Transverse colon (tissue), 3 donors: ENCODE results near the gene ESYT2.

Experiments
- EP300 ChIP-seq: sonication (generic); formaldehyde crosslinking; IDR thresholded peaks from one replicate; pipeline ENCODE4 v1.6.1; 2017; ENCODE audit warnings: antibody characterized with exemption, low read depth
- POLR2AphosphoS5 ChIP-seq, 3 donors: sonication (generic); formaldehyde crosslinking; IDR thresholded peaks; one replicate each; pipeline ENCODE4 v1.6.1; 2016; ENCODE audit warnings: antibody characterized with exemption in 3 of 3

DNA sequence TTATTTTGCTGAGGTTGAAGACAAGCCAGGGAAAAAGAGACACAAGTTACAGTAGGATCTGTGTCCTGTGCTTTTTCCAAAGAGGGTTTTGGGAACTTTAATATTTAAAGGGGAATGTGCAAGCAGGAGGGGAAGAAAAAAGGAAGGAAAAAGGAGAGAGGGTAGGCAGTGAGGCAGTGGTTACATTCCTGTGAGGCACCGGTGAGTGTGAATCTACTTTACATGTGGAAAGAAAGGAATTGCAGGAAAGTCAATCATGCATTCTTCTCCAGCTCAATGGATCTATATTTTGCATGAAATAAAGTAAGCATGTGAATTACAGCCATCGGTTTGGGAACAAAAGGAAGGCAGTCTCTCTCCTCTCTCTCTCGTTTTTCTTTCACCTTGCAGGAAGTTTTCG lies 14.5 kb upstream of the ESYT2 start:
- TF ChIP-seq POLR2AphosphoS5 (IDR thresholded peaks at IDR 0.05) (no peak), EP300 (no peak)
